Gastrocnemius medialis (tissue), 4 donors: ENCODE data around the gene SH2D6.

Experiments
- POLR2A ChIP-seq, 2 donors: fragments of 450-650 bp; IDR thresholded peaks; one replicate each; pipeline ENCODE4 v1.6.1; 2017; ENCODE audit warnings: antibody characterized with exemption in 2 of 2, mild to moderate bottlenecking in 2 of 2, moderate library complexity in 2 of 2
- TF ChIP-seq, protein P1 (sequence below), 5 experiments: fragments of 450-650 bp in 3 of 5; fragments of 200-600 bp in 2 of 5; sonication (generic) in 2 of 5; IDR thresholded peaks in 4 of 5; conservative IDR thresholded peaks in 1 of 5; 1 replicate in 4 of 5; 2 replicates in 1 of 5; pipeline ENCODE4 v1.5.1; 2016 to 2019; ENCODE audit warnings: antibody characterized with exemption in 5 of 5, mild to moderate bottlenecking in 3 of 5, moderate library complexity in 3 of 5

DNA sequence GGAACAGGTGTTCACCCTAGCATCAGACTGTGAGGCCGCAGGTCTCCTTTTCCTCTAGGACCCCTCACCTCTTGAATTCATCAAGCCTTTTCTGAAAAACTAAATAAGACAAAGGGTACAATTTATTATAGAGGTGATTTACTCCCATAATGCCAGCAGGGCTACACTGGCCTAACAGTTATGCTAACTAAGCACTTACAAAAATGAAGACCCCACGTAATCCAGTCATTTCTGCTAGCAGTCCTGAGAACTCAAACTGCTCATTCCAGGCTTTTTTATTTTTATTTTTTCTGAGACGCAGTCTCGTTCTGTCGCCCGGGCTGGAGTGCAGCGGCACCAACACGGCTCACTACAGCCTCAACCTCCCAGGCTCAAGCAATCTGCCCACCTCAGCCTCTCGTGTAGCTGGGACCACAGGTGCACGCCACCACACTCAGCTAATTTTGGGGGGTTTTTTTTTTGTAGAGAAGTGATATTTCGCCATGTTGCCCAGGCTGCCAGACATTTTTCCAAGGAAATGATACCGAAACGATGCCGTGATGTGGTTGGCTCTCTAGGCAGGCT, 22.5 kb upstream of the SH2D6 start:
- TF ChIP-seq, protein P1, sequence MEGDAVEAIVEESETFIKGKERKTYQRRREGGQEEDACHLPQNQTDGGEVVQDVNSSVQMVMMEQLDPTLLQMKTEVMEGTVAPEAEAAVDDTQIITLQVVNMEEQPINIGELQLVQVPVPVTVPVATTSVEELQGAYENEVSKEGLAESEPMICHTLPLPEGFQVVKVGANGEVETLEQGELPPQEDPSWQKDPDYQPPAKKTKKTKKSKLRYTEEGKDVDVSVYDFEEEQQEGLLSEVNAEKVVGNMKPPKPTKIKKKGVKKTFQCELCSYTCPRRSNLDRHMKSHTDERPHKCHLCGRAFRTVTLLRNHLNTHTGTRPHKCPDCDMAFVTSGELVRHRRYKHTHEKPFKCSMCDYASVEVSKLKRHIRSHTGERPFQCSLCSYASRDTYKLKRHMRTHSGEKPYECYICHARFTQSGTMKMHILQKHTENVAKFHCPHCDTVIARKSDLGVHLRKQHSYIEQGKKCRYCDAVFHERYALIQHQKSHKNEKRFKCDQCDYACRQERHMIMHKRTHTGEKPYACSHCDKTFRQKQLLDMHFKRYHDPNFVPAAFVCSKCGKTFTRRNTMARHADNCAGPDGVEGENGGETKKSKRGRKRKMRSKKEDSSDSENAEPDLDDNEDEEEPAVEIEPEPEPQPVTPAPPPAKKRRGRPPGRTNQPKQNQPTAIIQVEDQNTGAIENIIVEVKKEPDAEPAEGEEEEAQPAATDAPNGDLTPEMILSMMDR (IDR thresholded peaks at IDR 0.05 in 4 of 5, conservative IDR thresholded peaks at IDR 0.05 in 1 of 5) = no peak
- TF ChIP-seq POLR2A (IDR thresholded peaks at IDR 0.05) = no peak
